ENCODE data around the gene MACO1.

Gene MACO1

DNA sequence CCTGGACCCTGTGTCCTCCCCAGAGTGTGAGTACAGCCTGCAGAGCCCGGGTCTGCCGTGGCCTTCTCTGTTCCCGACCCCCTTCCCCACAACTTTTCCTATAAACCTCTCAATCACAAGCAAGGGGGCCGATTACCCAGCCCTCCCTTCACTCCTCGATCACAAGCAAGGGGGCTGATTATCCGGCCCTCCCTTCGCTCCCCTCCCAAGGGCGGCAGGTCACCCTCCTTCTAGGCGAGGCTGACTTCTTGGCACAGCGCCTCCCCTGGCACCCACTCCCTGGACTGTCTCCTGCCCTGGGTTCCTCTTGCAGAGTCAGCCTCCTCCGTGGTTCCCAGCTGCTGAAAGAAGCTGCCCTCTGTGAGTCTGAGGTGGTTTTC is 100.4 kb downstream of the MACO1 start:
- Histone ChIP-seq H3K36me3 (ENCODE audit: control insufficient read depth, insufficient read depth, low read length) (no peaks in the 10 kb centered on the region), H3K4me1 (ENCODE audit: control insufficient read depth, low read depth, low read length) (no peaks in the 10 kb centered on the region), H3K9ac (ENCODE audit: low read length) (no peak overlapping the region), H3K27me3 (ENCODE audit: insufficient read depth, low read length, poor library complexity) (no peaks in the 10 kb centered on the region), H3K4ac (ENCODE audit: low read depth, low read length) (no peak overlapping the region), H4K8ac (ENCODE audit: low read depth, low read length) (no peak overlapping the region), H3K27ac (ENCODE audit: low read depth, low read length) (no peak overlapping the region), H2AK5ac (ENCODE audit: low read length) (no peak overlapping the region), H3K79me2 (ENCODE audit: control insufficient read depth, insufficient read depth, low read length) (no peaks in the 10 kb centered on the region), H3K4me2 (ENCODE audit: low read length) (no peak overlapping the region), H4K5ac (ENCODE audit: low read length) (no peak overlapping the region), H2BK15ac (replicated peaks; ENCODE audit: low read depth) (no peak overlapping the region), H2BK120ac (ENCODE audit: low read depth, low read length) (no peak overlapping the region), H3K4me3 (ENCODE audit: low read length) (no peak overlapping the region), H2BK5ac (ENCODE audit: low read length) (no peak overlapping the region), H3K56ac (ENCODE audit: low read length) (no peak overlapping the region), H3K23ac (ENCODE audit: low read length) (no peak overlapping the region), H3K79me1 (ENCODE audit: low read length) (no peaks in the 10 kb centered on the region), H3K18ac (ENCODE audit: low read length) (no peak overlapping the region)
- DNase-seq = no peak
- no CpG with 5 or more reads among the region's 11 CpGs for WGBS (ENCODE audit: extremely low coverage, insufficient coverage, low lambda C conversion rate)

DNA sequence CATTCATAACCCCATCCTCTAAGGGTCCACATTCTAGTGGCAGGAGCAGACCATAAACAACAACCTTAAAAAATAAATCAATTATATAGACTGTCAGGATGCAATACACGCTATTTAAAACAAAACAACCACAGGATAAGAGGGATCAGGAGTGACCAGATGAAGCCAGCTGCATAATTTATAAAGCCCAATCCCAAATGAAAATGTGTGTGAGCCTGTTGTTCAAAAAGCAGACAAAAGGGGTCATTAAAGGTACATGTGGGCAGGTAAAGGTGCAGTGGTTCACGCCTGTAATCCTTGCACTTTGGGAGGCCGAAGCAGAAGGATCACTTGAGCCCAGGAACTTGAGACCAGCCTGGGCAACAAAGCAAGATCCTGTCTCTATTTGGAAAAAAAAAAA is 102.3 kb downstream of the MACO1 start:
- H4K5ac ChIP-seq (ENCODE audit: low read length) = no peak overlapping the region
- H3K56ac ChIP-seq (ENCODE audit: low read length) = no peak overlapping the region
- no peaks in the 10 kb centered on the region for H3K79me1 ChIP-seq (ENCODE audit: low read length)
- no peak overlapping the region for H2BK5ac ChIP-seq (ENCODE audit: low read length)
- H3K27me3 ChIP-seq (ENCODE audit: insufficient read depth, low read length, poor library complexity) = no peaks in the 10 kb centered on the region
- H3K9ac ChIP-seq (ENCODE audit: low read length) = no peak overlapping the region
- no peaks in the 10 kb centered on the region for H3K4me1 ChIP-seq (ENCODE audit: control insufficient read depth, low read depth, low read length)
- H3K27ac ChIP-seq (ENCODE audit: low read depth, low read length) = no peak overlapping the region
- H3K23ac ChIP-seq (ENCODE audit: low read length) = no peak overlapping the region
- H2BK120ac ChIP-seq (ENCODE audit: low read depth, low read length) = no peak overlapping the region
- no peaks in the 10 kb centered on the region for H3K79me2 ChIP-seq (ENCODE audit: control insufficient read depth, insufficient read depth, low read length)
- no peak overlapping the region for H3K4ac ChIP-seq (ENCODE audit: low read depth, low read length)
- no CpG with 5 or more reads among the region's 3 CpGs for WGBS (ENCODE audit: extremely low coverage, insufficient coverage, low lambda C conversion rate)
- no peak overlapping the region for H2AK5ac ChIP-seq (ENCODE audit: low read length)
- DNase-seq = no peak
- H3K4me3 ChIP-seq (ENCODE audit: low read length) = no peak overlapping the region
- H4K8ac ChIP-seq (ENCODE audit: low read depth, low read length) = no peak overlapping the region
- H3K4me2 ChIP-seq (ENCODE audit: low read length) = no peak overlapping the region
- no peaks in the 10 kb centered on the region for H3K36me3 ChIP-seq (ENCODE audit: control insufficient read depth, insufficient read depth, low read length)
- no peak overlapping the region for H2BK15ac ChIP-seq (replicated peaks; ENCODE audit: low read depth)
- H3K18ac ChIP-seq (ENCODE audit: low read length) = no peak overlapping the region

DNA sequence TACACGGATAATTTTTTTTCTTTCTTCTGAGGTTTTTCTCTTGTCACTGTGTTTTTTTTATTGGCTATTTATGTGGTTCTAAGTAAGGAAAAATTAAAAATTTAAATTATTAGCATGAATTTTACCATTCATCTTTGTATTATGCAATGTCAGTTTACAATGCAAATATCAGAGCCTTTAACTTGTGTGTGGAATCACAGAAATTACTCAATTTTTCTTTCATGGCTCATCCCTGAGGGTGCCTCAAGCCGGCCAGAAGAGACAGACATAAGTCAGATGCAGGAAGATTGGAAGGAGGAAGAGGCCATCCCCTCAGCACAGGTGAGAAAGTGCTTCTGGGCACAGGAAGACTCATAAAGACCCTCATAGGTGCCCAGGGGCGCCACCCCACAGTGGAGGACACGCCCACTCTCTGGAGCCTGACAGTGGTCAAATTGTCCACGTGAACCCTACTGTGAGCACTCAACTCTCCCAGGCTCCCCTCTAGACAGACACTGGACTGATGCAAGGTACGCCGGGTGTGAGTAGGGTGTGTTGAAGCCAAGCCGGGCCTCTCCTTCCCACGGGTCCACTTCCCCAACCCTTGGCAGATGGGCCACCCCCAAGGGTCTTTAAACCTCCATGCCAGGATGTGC is 103.2 kb downstream of the MACO1 start:
- H3K27me3 ChIP-seq (ENCODE audit: insufficient read depth, low read length, poor library complexity) = no peaks in the 10 kb centered on the region
- H3K4me1 ChIP-seq (ENCODE audit: control insufficient read depth, low read depth, low read length) = no peaks in the 10 kb centered on the region
- H2BK15ac ChIP-seq (replicated peaks; ENCODE audit: low read depth) = no peak overlapping the region
- no peak overlapping the region for H2AK5ac ChIP-seq (ENCODE audit: low read length)
- H3K18ac ChIP-seq (ENCODE audit: low read length) = no peak overlapping the region
- no peak overlapping the region for H3K4ac ChIP-seq (ENCODE audit: low read depth, low read length)
- H3K56ac ChIP-seq (ENCODE audit: low read length) = no peak overlapping the region
- no peak overlapping the region for H3K9ac ChIP-seq (ENCODE audit: low read length)
- no peaks in the 10 kb centered on the region for H3K36me3 ChIP-seq (ENCODE audit: control insufficient read depth, insufficient read depth, low read length)
- no peak overlapping the region for H2BK120ac ChIP-seq (ENCODE audit: low read depth, low read length)
- no CpG with 5 or more reads among the region's 9 CpGs for WGBS (ENCODE audit: extremely low coverage, insufficient coverage, low lambda C conversion rate)
- no peak overlapping the region for H3K27ac ChIP-seq (ENCODE audit: low read depth, low read length)
- no peak for DNase-seq
- no peak overlapping the region for H4K5ac ChIP-seq (ENCODE audit: low read length)
- no peaks in the 10 kb centered on the region for H3K79me2 ChIP-seq (ENCODE audit: control insufficient read depth, insufficient read depth, low read length)
- no peak overlapping the region for H3K23ac ChIP-seq (ENCODE audit: low read length)
- no peak overlapping the region for H3K4me3 ChIP-seq (ENCODE audit: low read length)
- H2BK5ac ChIP-seq (ENCODE audit: low read length) = no peak overlapping the region
- no peak overlapping the region for H3K4me2 ChIP-seq (ENCODE audit: low read length)
- H4K8ac ChIP-seq (ENCODE audit: low read depth, low read length) = no peak overlapping the region
- no peaks in the 10 kb centered on the region for H3K79me1 ChIP-seq (ENCODE audit: low read length)

DNA sequence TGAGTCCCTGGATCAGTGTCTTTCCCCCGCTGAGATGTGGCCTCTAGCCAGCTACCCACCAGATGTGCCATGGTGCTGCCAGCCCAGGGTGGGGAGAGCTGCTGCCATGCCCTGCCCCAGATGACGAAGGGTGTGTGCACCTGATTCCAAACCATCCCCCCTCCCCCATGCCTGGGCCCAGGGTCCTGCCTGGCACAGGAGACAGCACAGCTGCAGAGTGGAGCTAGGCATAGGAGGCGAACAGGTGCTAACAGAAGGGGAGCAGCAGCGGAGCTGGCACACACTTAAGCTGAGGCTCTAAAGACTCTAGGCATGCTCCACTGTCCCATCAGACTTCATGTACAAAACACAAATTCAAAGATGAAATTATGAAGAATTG is 103.7 kb downstream of the MACO1 start:
- Histone ChIP-seq H2AK5ac (ENCODE audit: low read length) (no peak overlapping the region), H3K36me3 (ENCODE audit: control insufficient read depth, insufficient read depth, low read length) (no peaks in the 10 kb centered on the region), H3K18ac (ENCODE audit: low read length) (no peak overlapping the region), H4K5ac (ENCODE audit: low read length) (no peak overlapping the region), H3K4me1 (ENCODE audit: control insufficient read depth, low read depth, low read length) (no peaks in the 10 kb centered on the region), H3K79me2 (ENCODE audit: control insufficient read depth, insufficient read depth, low read length) (no peaks in the 10 kb centered on the region), H3K56ac (ENCODE audit: low read length) (no peak overlapping the region), H2BK120ac (ENCODE audit: low read depth, low read length) (no peak overlapping the region), H3K4ac (ENCODE audit: low read depth, low read length) (no peak overlapping the region), H3K27ac (ENCODE audit: low read depth, low read length) (no peak overlapping the region), H2BK15ac (replicated peaks; ENCODE audit: low read depth) (no peak overlapping the region), H3K9ac (ENCODE audit: low read length) (no peak overlapping the region), H3K4me2 (ENCODE audit: low read length) (no peak overlapping the region), H3K27me3 (ENCODE audit: insufficient read depth, low read length, poor library complexity) (no peaks in the 10 kb centered on the region), H3K79me1 (ENCODE audit: low read length) (no peaks in the 10 kb centered on the region), H3K4me3 (ENCODE audit: low read length) (no peak overlapping the region), H3K23ac (ENCODE audit: low read length) (no peak overlapping the region), H2BK5ac (ENCODE audit: low read length) (no peak overlapping the region), H4K8ac (ENCODE audit: low read depth, low read length) (no peak overlapping the region)
- no peak for DNase-seq
- no CpG with 5 or more reads among the region's 4 CpGs for WGBS (ENCODE audit: extremely low coverage, insufficient coverage, low lambda C conversion rate)

- Histone ChIP-seq H2BK15ac (replicated peaks; ENCODE audit: low read depth) (no peak overlapping the region), H3K79me2 (ENCODE audit: control insufficient read depth, insufficient read depth, low read length) (no peaks in the 10 kb centered on the region), H3K36me3 (ENCODE audit: control insufficient read depth, insufficient read depth, low read length) (no peaks in the 10 kb centered on the region), H2AK5ac (ENCODE audit: low read length) (no peak overlapping the region), H3K27ac (ENCODE audit: low read depth, low read length) (no peak overlapping the region), H4K8ac (ENCODE audit: low read depth, low read length) (no peak overlapping the region), H3K23ac (ENCODE audit: low read length) (no peak overlapping the region), H4K5ac (ENCODE audit: low read length) (no peak overlapping the region), H3K56ac (ENCODE audit: low read length) (no peak overlapping the region), H3K27me3 (ENCODE audit: insufficient read depth, low read length, poor library complexity) (no peaks in the 10 kb centered on the region), H2BK5ac (ENCODE audit: low read length) (no peak overlapping the region), H3K4me2 (ENCODE audit: low read length) (no peak overlapping the region), H2BK120ac (ENCODE audit: low read depth, low read length) (no peak overlapping the region), H3K18ac (ENCODE audit: low read length) (no peak overlapping the region), H3K4ac (ENCODE audit: low read depth, low read length) (no peak overlapping the region), H3K4me1 (ENCODE audit: control insufficient read depth, low read depth, low read length) (no peaks in the 10 kb centered on the region), H3K4me3 (ENCODE audit: low read length) (no peak overlapping the region), H3K79me1 (ENCODE audit: low read length) (no peaks in the 10 kb centered on the region), H3K9ac (ENCODE audit: low read length) (no peak overlapping the region)
- DNase-seq = no peak
- WGBS (ENCODE audit: extremely low coverage, insufficient coverage, low lambda C conversion rate) = no CpG with 5 or more reads among the region's 3 CpGs
Measured at GRCh38 chr1:25536124-25536523, 105.4 kb downstream of the MACO1 start.

DNA sequence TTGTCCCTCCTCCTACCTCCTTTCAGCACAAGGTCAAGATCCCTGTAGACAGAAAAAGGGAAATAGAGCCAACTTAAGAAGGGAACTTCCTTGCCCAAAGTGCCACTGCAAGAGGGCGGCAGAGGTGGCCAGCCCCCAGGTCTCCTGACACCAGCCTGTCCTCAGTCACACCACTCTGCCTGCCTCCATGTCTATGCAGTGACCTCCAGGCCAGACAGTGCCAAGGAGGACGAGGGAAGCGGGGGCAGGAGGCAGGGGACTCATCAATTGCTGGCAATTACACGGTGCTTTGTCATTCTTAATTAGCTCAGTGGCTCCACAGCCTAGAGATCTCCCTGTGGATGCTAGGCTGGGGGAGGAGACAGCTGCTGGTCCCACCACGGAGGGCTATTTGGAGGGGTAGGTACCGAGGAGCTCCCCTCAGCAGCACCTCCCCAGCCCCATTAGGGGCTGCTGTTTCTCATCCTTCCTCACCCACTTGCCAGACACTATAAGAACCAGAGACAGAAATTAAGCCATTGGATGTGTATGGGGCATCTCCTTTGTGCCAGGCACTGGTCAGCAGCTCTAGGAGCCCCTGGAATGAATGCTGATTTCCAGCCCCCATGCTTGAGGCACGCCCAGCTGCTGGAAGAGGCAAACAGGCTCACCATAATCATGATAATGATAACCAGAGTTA is 106.6 kb downstream of the MACO1 start:
- no peaks in the 10 kb centered on the region for H3K4me1 ChIP-seq (ENCODE audit: control insufficient read depth, low read depth, low read length)
- no peak overlapping the region for H3K4ac ChIP-seq (ENCODE audit: low read depth, low read length)
- H3K79me1 ChIP-seq (ENCODE audit: low read length) = no peaks in the 10 kb centered on the region
- no peak overlapping the region for H3K27ac ChIP-seq (ENCODE audit: low read depth, low read length)
- no peak overlapping the region for H3K56ac ChIP-seq (ENCODE audit: low read length)
- no peak overlapping the region for H4K8ac ChIP-seq (ENCODE audit: low read depth, low read length)
- no peaks in the 10 kb centered on the region for H3K27me3 ChIP-seq (ENCODE audit: insufficient read depth, low read length, poor library complexity)
- no peaks in the 10 kb centered on the region for H3K79me2 ChIP-seq (ENCODE audit: control insufficient read depth, insufficient read depth, low read length)
- no peak overlapping the region for H4K5ac ChIP-seq (ENCODE audit: low read length)
- H2AK5ac ChIP-seq (ENCODE audit: low read length) = no peak overlapping the region
- H3K18ac ChIP-seq (ENCODE audit: low read length) = no peak overlapping the region
- DNase-seq = no peak
- H3K4me3 ChIP-seq (ENCODE audit: low read length) = no peak overlapping the region
- H2BK15ac ChIP-seq (replicated peaks; ENCODE audit: low read depth) = no peak overlapping the region
- no CpG with 5 or more reads among the region's 7 CpGs for WGBS (ENCODE audit: extremely low coverage, insufficient coverage, low lambda C conversion rate)
- no peak overlapping the region for H2BK5ac ChIP-seq (ENCODE audit: low read length)
- no peaks in the 10 kb centered on the region for H3K36me3 ChIP-seq (ENCODE audit: control insufficient read depth, insufficient read depth, low read length)
- no peak overlapping the region for H3K4me2 ChIP-seq (ENCODE audit: low read length)
- H2BK120ac ChIP-seq (ENCODE audit: low read depth, low read length) = no peak overlapping the region
- H3K23ac ChIP-seq (ENCODE audit: low read length) = no peak overlapping the region
- H3K9ac ChIP-seq (ENCODE audit: low read length) = no peak overlapping the region
